Ishikawa (cell line): Measurements from ENCODE around the gene GRAMD2A.

ENCODE experiments used
- CEBPB ChIP-seq: IDR thresholded peaks from 2 replicates; pipeline ENCODE4 v1.6.1; 2012
- CREB1 ChIP-seq: IDR thresholded peaks from 2 replicates; pipeline ENCODE4 v1.6.1; 2012; ENCODE audit warnings: low read depth
- EGR1 ChIP-seq: IDR thresholded peaks from 2 replicates; pipeline ENCODE4 v1.6.1; 2012
- FOXM1 ChIP-seq: IDR thresholded peaks from 2 replicates; pipeline ENCODE4 v1.6.1; 2012; ENCODE audit warnings: low read depth, borderline replicate concordance
- MAX ChIP-seq: IDR thresholded peaks from 2 replicates; pipeline ENCODE4 v1.6.1; 2012
- REST ChIP-seq: IDR thresholded peaks from 2 replicates; pipeline ENCODE4 v1.6.1; 2012; ENCODE audit warnings: low read depth, mild to moderate bottlenecking
- TCF12 ChIP-seq: IDR thresholded peaks from 2 replicates; pipeline ENCODE4 v1.6.1; 2012; ENCODE audit warnings: low read depth

GRCh38 chr15:72176159-72176558, 21.4 kb downstream of the GRAMD2A start:
- TF ChIP-seq REST = no peak
- TF ChIP-seq EGR1 = no peak
- TF ChIP-seq TCF12 = no peak
- no peak for TF ChIP-seq MAX
- no peak for TF ChIP-seq CEBPB
- no peak for TF ChIP-seq CREB1
- no peak for TF ChIP-seq FOXM1
